AG04449 (cell line): ENCODE results near the gene ADAMTS6.
A peak's percentile ranks its signal among the peaks of the same experiment; 100 is the strongest.

Source experiments
- CTCF ChIA-PET: fragments of 350-600 bp; formaldehyde crosslinking; extraction: SDS; loops from one replicate; lab custom pipeline; 2021; ENCODE audit warnings: antibody characterized with exemption; lab: Yijun Ruan, JAX
- POLR2A ChIA-PET: fragments of 400-600, 350-600 bp; formaldehyde crosslinking; extraction: SDS; loops from one replicate; lab custom pipeline; 2020; ENCODE audit warnings: antibody characterized with exemption, inconsistent platforms; lab: Yijun Ruan, JAX
- DNase-seq: peaks from one replicate; pipeline ENCODE4 v3.0.0-alpha.2; 2010; ENCODE audit warnings: low read depth, low spot score
- H3K4me3 ChIP-seq: 2 replicates; pipeline ENCODE4 v1.5.1; 2011; ENCODE audit warnings: low read depth, mild to moderate bottlenecking, control low read depth, low read length
- CTCF ChIP-seq: IDR thresholded peaks from one replicate; pipeline ENCODE4 v1.5.1; 2011; ENCODE audit warnings: mild to moderate bottlenecking, moderate library complexity, low read length, control low read depth, inconsistent platforms; ENCODE audit not compliant: insufficient read depth; ENCODE audit errors: missing control alignments

The ADAMTS6 gene

GRCh38 chr5:65263321-65263720 lies 218.4 kb downstream of the ADAMTS6 start:
- POLR2A ChIA-PET = interaction anchor here (0.6 kb wide), 1 partner anchor 448 kb away, joined by 5 read pairs; no protein-coding TSS in a partner anchor
- peak; percentile 34 for DNase-seq
- no peak for TF ChIP-seq CTCF
- CTCF ChIA-PET = interaction anchor here (2.7 kb wide), 1 partner anchor 453 kb away, joined by 12 read pairs; no protein-coding TSS in a partner anchor
- no peak overlapping the region for H3K4me3 ChIP-seq

GRCh38 chr5:65262649-65263059 lies 219.1 kb downstream of the ADAMTS6 start:
- POLR2A ChIA-PET = interaction anchor here (0.5 to 1.1 kb wide), 3 partner anchors 11 to 449 kb away, joined by 6 read pairs; no protein-coding TSS in a partner anchor
- H3K4me3 ChIP-seq = no peak overlapping the region
- peak; percentile 87 for DNase-seq
- CTCF ChIA-PET = interaction anchor here (0.8 to 2.7 kb wide), 3 partner anchors 20 to 452 kb away, joined by 3 to 12 read pairs (median 4); no protein-coding TSS in a partner anchor
- TF ChIP-seq CTCF = no peak

GRCh38 chr5:65262096-65262495 lies 219.6 kb downstream of the ADAMTS6 start:
- ChIA-PET POLR2A (interaction anchor here (1.1 kb wide), 1 partner anchor 11 kb away, joined by 6 read pairs; no protein-coding TSS in a partner anchor), CTCF (interaction anchor here (0.8 to 2.7 kb wide), 4 partner anchors 12 to 452 kb away, joined by 3 to 12 read pairs (median 4); no protein-coding TSS in a partner anchor)
- no peak for TF ChIP-seq CTCF
- no peak for DNase-seq
- H3K4me3 ChIP-seq = no peak overlapping the region

GRCh38 chr5:65261499-65261898 lies 220.2 kb downstream of the ADAMTS6 start:
- DNase-seq = no peak
- CTCF ChIA-PET = interaction anchor here (0.8 to 2.7 kb wide), 3 partner anchors 11 to 451 kb away, joined by 3 to 12 read pairs (median 4); no protein-coding TSS in a partner anchor
- TF ChIP-seq CTCF = no peak
- POLR2A ChIA-PET = no interaction called here
- H3K4me3 ChIP-seq = no peak overlapping the region

GRCh38 chr5:65255294-65255693 lies 226.4 kb downstream of the ADAMTS6 start:
- POLR2A ChIA-PET = no interaction called here
- no peak for TF ChIP-seq CTCF
- DNase-seq = no peak
- CTCF ChIA-PET = no interaction called here
- no peak overlapping the region for H3K4me3 ChIP-seq

- ChIA-PET POLR2A (no interaction called here), CTCF (no interaction called here)
- H3K4me3 ChIP-seq = no peak overlapping the region
- TF ChIP-seq CTCF = no peak
- DNase-seq = no peak
These were observed 228.7 kb downstream of the ADAMTS6 start for GRCh38 chr5:65252977-65253376.
